GM12878 (cell line): Measurements from ENCODE around the gene SVOP. TPM values are rescaled to one million over a fixed set of nuclear protein-coding genes. Genes with fewer than 3 reads are reported as not detected.

ENCODE experiments used
- ATAC-seq: fragments of 200-7000 bp; cut with Tn5 transposase; 3 replicates; pipeline ENCODE4 v1.9.1; 2020; ENCODE audit warnings: mild to moderate bottlenecking, moderate library complexity
- BruUV-seq: library from RNA; stranded (reverse); fragments of 400-500 nt; replicated peaks from 2 replicates; lab custom pipeline; 2021; lab: Mats Ljungman, UMichigan
- CTCF ChIA-PET: fragments of 300-600 bp; sonication (Branson Sonifier 250); formaldehyde crosslinking; extraction: SDS; loops from one replicate; lab custom pipeline; 2021; ENCODE audit warnings: inconsistent platforms; lab: Yijun Ruan, JAX
- POLR2A ChIA-PET: fragments of 350-600 bp; formaldehyde crosslinking; extraction: SDS; loops from one replicate; lab custom pipeline; 2021; ENCODE audit warnings: inconsistent platforms; lab: Charles Lee
- RAD21 ChIA-PET: fragments of 300-600 bp; sonication (Branson Sonifier 250); formaldehyde crosslinking; loops from one replicate; lab custom pipeline; 2023; ENCODE audit warnings: antibody characterized with exemption; ENCODE audit not compliant: unreplicated experiment; lab: Charles Lee
- SMC1A ChIA-PET: fragments of 300-600 bp; sonication (Branson Sonifier 250); formaldehyde crosslinking; loops from one replicate; lab custom pipeline; 2023; ENCODE audit not compliant: unreplicated experiment, uncharacterized antibody; lab: Charles Lee
- DNase-seq: peaks from one replicate; pipeline ENCODE4 v3.0.0-alpha.2; 2011; ENCODE audit warnings: low read depth, low spot score
- FAIRE-seq: peaks from 3 replicates; lab custom pipeline; 2011; peaks lifted over from hg19 to GRCh38; lab: Jason Lieb, UNC
- H2AFZ ChIP-seq: 2 replicates; pipeline ENCODE4 v1.6.0; 2011; ENCODE audit warnings: low read depth, low read length, control low read depth; ENCODE audit not compliant: control insufficient read depth
- H3K27ac ChIP-seq: 2 replicates; pipeline ENCODE4 v1.5.1; 2011; ENCODE audit warnings: control low read depth; ENCODE audit not compliant: control insufficient read depth, insufficient read depth
- H3K27me3 ChIP-seq, 2 experiments: replicated peaks in 1 of 2; 2 replicates each; pipeline versions ENCODE4 v1.6.0 to v1.6.1; 2011; ENCODE audit warnings: low read length in 1 of 2; ENCODE audit not compliant: control insufficient read depth in 2 of 2, insufficient read depth in 2 of 2
- H3K36me3 ChIP-seq, 2 experiments: 2 replicates each; pipeline ENCODE4 v1.5.1; 2011; ENCODE audit warnings: low read length in 1 of 2; ENCODE audit not compliant: control insufficient read depth in 2 of 2, insufficient read depth in 2 of 2
- H3K4me1 ChIP-seq: 2 replicates; pipeline ENCODE4 v1.6.1; 2011; ENCODE audit warnings: mild to moderate bottlenecking, low read length, moderate library complexity, mixed read lengths; ENCODE audit not compliant: control insufficient read depth, insufficient read depth
- H3K4me2 ChIP-seq: 2 replicates; pipeline ENCODE4 v1.6.0; 2011; ENCODE audit warnings: control low read depth; ENCODE audit not compliant: control insufficient read depth, insufficient read depth
- H3K4me3 ChIP-seq: fragments of 200-600 bp; sonication (generic); 2 replicates; pipeline ENCODE4 v1.5.1; 2016
- H3K79me2 ChIP-seq: 2 replicates; pipeline ENCODE4 v1.6.0; 2011; ENCODE audit warnings: low read length; ENCODE audit not compliant: control insufficient read depth, insufficient read depth
- H3K9ac ChIP-seq: 2 replicates; pipeline ENCODE4 v1.8.0; 2011; ENCODE audit warnings: low read length, control low read depth, mixed read lengths; ENCODE audit not compliant: control insufficient read depth, insufficient read depth
- H3K9me3 ChIP-seq: replicated peaks from 3 replicates; pipeline ENCODE4 v1.5.1; 2011; ENCODE audit warnings: mild to moderate bottlenecking, low read length; ENCODE audit not compliant: control insufficient read depth, insufficient read depth
- H4K20me1 ChIP-seq: 2 replicates; pipeline ENCODE4 v1.6.0; 2011; ENCODE audit not compliant: control insufficient read depth, insufficient read depth
- BCL11A ChIP-seq: IDR thresholded peaks from 2 replicates; pipeline ENCODE4 v1.6.1; 2011; ENCODE audit warnings: low read depth, low read length
- CHD2 ChIP-seq: IDR thresholded peaks from 2 replicates; pipeline ENCODE4 v1.6.1; 2011; ENCODE audit warnings: low read depth, low read length, improper control_type of control experiment, borderline replicate concordance
- CHD4 ChIP-seq: fragments of 200-600 bp; sonication (generic); IDR thresholded peaks from 2 replicates; pipeline ENCODE4 v1.6.1; 2016; ENCODE audit warnings: mild to moderate bottlenecking
- DPF2 ChIP-seq: fragments of 450-650 bp; IDR thresholded peaks from 2 replicates; pipeline ENCODE4 v1.6.1; 2017; ENCODE audit warnings: mild to moderate bottlenecking
- EP300 ChIP-seq, 2 experiments: fragments of 150-350 bp in 1 of 2; IDR thresholded peaks; 2 replicates each; pipeline ENCODE4 v1.6.1; 2011 to 2012; ENCODE audit warnings: low read depth in 2 of 2, low read length in 2 of 2, borderline replicate concordance in 1 of 2, improper control_type of control experiment in 1 of 2, inconsistent platforms in 1 of 2; ENCODE audit not compliant: control insufficient read depth in 1 of 2
- HCFC1 ChIP-seq: fragments of 150-350 bp; IDR thresholded peaks from 2 replicates; pipeline ENCODE4 v1.6.1; 2014; ENCODE audit warnings: low read length
- IKZF2 ChIP-seq, 2 experiments: fragments of 450-650 bp; IDR thresholded peaks; 2 replicates each; pipeline ENCODE4 v1.6.1; 2017; ENCODE audit warnings: mild to moderate bottlenecking in 2 of 2, moderate library complexity in 2 of 2
- JUNB ChIP-seq: IDR thresholded peaks from 2 replicates; pipeline ENCODE4 v1.6.1; 2016; ENCODE audit warnings: antibody characterized with exemption, mild to moderate bottlenecking
- MTA2 ChIP-seq: fragments of 450-650 bp; IDR thresholded peaks from 2 replicates; pipeline ENCODE4 v1.6.1; 2016; ENCODE audit warnings: low read depth, mild to moderate bottlenecking, moderate library complexity
- POU2F2 ChIP-seq: IDR thresholded peaks from 3 replicates; pipeline ENCODE4 v1.6.1; 2011; ENCODE audit warnings: low read depth, mild to moderate bottlenecking, low read length, borderline replicate concordance
- SPI1 ChIP-seq: IDR thresholded peaks from 2 replicates; pipeline ENCODE4 v1.6.1; 2011; ENCODE audit warnings: low read depth, mild to moderate bottlenecking, low read length, moderate library complexity, borderline replicate concordance; ENCODE audit not compliant: insufficient read depth
- ZNF217 ChIP-seq: fragments of 450-650 bp; IDR thresholded peaks from 2 replicates; pipeline ENCODE4 v1.6.1; 2017; ENCODE audit warnings: antibody characterized with exemption, mild to moderate bottlenecking
- WGBS: methylation state at CpG from one replicate; pipeline ENCODE4 v1.1.6; 2016; ENCODE audit warnings: low lambda C conversion rate; ENCODE audit not compliant: insufficient replicate concordance, insufficient coverage; ENCODE audit errors: missing lambda C conversion rate; 5-methylcytosine and 5-hydroxymethylcytosine counted together
- in situ Hi-C: fragments of 300-500 bp; cut with MboI; formaldehyde crosslinking; loops from 9 replicates; pipeline ENCODE4 v1.14.3; 2018; ENCODE audit warnings: mixed read lengths
- intact Hi-C: fragments of 100-400 bp; cut with micrococcal nuclease; formaldehyde crosslinking; loops from one replicate; pipeline ENCODE4 v1.14.2; 2022; ENCODE audit not compliant: unreplicated experiment
- polyA plus RNA-seq, 11 experiments: library from polyadenylated mRNA; depleted of rRNA in 4 of 11; unstranded in 6 of 11; stranded (reverse) in 5 of 11; fragments of >200 nt; fragmentation: Nextera tagmentation in 4 of 11; fragmentation: Illumina TruSeq in 1 of 11; extraction: Ambion mirVana in 4 of 11; extraction: Trizol in 1 of 11; gene quantifications; 1 replicate in 1 of 11; 2 replicates in 10 of 11; pipeline versions ENCODE4 v1.2.1 to v1.2.3, GENCODE V29; 2011 to 2016; ENCODE audit warnings: inconsistent platforms in 2 of 11, missing spikeins in 2 of 11, low read depth in 1 of 11
- total RNA-seq, 4 experiments: library from RNA; depleted of rRNA in 3 of 4; stranded (reverse); fragments of >200 nt in 3 of 4; fragmentation: Illumina TruSeq in 1 of 4; extraction: Trizol in 1 of 4; gene quantifications; 2 replicates each; pipeline versions ENCODE4 v1.2.1 to v1.2.3, GENCODE V29; 2013 to 2021
- TF ChIP-seq, protein P1 (sequence below): IDR thresholded peaks from 2 replicates; pipeline ENCODE4 v1.6.1; 2011; ENCODE audit warnings: borderline replicate concordance, low read depth, mild to moderate bottlenecking, moderate library complexity, low read length; ENCODE audit not compliant: insufficient read depth, poor library complexity, severe bottlenecking
- TF ChIP-seq, protein P2 (sequence below): fragments of 450-650 bp; IDR thresholded peaks from 2 replicates; pipeline ENCODE4 v1.6.1; 2018; ENCODE audit warnings: mild to moderate bottlenecking, low read depth, moderate library complexity; ENCODE audit not compliant: partially characterized antibody
- TF ChIP-seq, protein P3 (sequence below): fragments of 450-650 bp; IDR thresholded peaks from 2 replicates; pipeline ENCODE4 v1.6.1; 2017; ENCODE audit warnings: mild to moderate bottlenecking, moderate library complexity

The SVOP gene
- total and polyA plus RNA-seq, 10 of the 15 experiments (the other 5 are each of a cell fraction or from before 2014, with no cell fraction given), result under 0.01 TPM; not detected in 9

DNA sequence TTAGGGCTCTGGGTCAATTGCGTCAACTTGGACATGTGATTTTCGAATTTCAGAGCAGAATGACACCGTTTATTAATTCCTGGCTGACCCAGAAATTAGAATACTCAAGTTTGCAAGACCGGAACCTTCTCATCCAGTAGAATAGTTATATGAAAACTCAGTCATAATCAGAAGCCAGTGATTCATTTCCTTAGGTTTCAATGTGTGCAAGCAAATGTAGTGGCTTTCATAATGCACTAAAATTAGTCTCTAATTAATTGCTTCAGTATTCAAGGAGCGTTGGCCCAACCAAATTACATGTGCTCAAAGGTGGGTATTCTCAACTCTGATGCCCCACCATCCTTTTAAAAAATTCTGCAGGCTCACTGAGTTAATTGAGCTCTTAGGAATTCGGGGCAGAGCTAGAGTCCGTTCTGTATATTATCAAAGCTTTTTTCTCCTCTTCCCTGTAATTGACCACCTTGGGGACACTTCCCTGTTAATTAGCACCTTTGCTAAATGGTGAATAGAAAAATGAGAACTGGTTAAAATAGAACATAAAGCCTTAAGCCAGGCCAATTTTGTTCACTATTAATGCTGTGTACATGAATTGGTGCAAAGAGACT is 85.6 kb downstream of the SVOP start:
- no peaks in the 10 kb centered on the region; a peak in 2 of 4 replicates for H3K27me3 ChIP-seq
- RAD21 ChIA-PET, result interaction anchor here (0.5 kb wide), 1 partner anchor 39 kb away, joined by 4 read pairs; no protein-coding TSS in a partner anchor
- peak; percentile 71 for ATAC-seq
- H3K4me1 ChIP-seq, result peaks cover 22% of the 10 kb centered on the region
- no peaks in the 10 kb centered on the region for H3K79me2 ChIP-seq
- H3K9me3 ChIP-seq, result no peaks in the 10 kb centered on the region; the same call in 2 of the 3 replicates
- no peaks in the 10 kb centered on the region for H3K36me3 ChIP-seq
- in situ Hi-C loops, result no loop called here
- POLR2A ChIA-PET, result no interaction called here
- H2AFZ ChIP-seq, result no peak overlapping the region
- H3K4me3 ChIP-seq, result peak overlapping the region; percentile 22; the same call in 1 of the 2 replicates
- SMC1A ChIA-PET, result interaction anchor here (0.7 kb wide), 1 partner anchor 29 kb away, joined by 3 read pairs; no protein-coding TSS in a partner anchor
- CTCF ChIA-PET, result interaction anchor here (2.5 kb wide), 1 partner anchor 15 kb away, joined by 7 read pairs; no protein-coding TSS in a partner anchor
- DNase-seq, result peak; percentile 33
- BruUV-seq, result no TSS peak
- FAIRE-seq, result no peak
- WGBS, result under 1% methylated on average over 7 of the region's 7 CpGs
- no peaks in the 10 kb centered on the region for H4K20me1 ChIP-seq
- no peak overlapping the region for H3K9ac ChIP-seq
- H3K4me2 ChIP-seq, result peak overlapping the region; percentile 30
- no peak overlapping the region for H3K27ac ChIP-seq
- intact Hi-C loops, result no loop called here
- no peak for TF ChIP-seq SPI1
- no peak for TF ChIP-seq CHD2
- TF ChIP-seq MTA2, result peak; percentile 83
- TF ChIP-seq, protein P1, sequence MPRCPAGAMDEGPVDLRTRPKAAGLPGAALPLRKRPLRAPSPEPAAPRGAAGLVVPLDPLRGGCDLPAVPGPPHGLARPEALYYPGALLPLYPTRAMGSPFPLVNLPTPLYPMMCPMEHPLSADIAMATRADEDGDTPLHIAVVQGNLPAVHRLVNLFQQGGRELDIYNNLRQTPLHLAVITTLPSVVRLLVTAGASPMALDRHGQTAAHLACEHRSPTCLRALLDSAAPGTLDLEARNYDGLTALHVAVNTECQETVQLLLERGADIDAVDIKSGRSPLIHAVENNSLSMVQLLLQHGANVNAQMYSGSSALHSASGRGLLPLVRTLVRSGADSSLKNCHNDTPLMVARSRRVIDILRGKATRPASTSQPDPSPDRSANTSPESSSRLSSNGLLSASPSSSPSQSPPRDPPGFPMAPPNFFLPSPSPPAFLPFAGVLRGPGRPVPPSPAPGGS, result no peak
- TF ChIP-seq ZNF217, result peak; percentile 91
- TF ChIP-seq, protein P2, sequence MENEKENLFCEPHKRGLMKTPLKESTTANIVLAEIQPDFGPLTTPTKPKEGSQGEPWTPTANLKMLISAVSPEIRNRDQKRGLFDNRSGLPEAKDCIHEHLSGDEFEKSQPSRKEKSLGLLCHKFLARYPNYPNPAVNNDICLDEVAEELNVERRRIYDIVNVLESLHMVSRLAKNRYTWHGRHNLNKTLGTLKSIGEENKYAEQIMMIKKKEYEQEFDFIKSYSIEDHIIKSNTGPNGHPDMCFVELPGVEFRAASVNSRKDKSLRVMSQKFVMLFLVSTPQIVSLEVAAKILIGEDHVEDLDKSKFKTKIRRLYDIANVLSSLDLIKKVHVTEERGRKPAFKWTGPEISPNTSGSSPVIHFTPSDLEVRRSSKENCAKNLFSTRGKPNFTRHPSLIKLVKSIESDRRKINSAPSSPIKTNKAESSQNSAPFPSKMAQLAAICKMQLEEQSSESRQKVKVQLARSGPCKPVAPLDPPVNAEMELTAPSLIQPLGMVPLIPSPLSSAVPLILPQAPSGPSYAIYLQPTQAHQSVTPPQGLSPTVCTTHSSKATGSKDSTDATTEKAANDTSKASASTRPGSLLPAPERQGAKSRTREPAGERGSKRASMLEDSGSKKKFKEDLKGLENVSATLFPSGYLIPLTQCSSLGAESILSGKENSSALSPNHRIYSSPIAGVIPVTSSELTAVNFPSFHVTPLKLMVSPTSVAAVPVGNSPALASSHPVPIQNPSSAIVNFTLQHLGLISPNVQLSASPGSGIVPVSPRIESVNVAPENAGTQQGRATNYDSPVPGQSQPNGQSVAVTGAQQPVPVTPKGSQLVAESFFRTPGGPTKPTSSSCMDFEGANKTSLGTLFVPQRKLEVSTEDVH, result no peak
- TF ChIP-seq, protein P3, sequence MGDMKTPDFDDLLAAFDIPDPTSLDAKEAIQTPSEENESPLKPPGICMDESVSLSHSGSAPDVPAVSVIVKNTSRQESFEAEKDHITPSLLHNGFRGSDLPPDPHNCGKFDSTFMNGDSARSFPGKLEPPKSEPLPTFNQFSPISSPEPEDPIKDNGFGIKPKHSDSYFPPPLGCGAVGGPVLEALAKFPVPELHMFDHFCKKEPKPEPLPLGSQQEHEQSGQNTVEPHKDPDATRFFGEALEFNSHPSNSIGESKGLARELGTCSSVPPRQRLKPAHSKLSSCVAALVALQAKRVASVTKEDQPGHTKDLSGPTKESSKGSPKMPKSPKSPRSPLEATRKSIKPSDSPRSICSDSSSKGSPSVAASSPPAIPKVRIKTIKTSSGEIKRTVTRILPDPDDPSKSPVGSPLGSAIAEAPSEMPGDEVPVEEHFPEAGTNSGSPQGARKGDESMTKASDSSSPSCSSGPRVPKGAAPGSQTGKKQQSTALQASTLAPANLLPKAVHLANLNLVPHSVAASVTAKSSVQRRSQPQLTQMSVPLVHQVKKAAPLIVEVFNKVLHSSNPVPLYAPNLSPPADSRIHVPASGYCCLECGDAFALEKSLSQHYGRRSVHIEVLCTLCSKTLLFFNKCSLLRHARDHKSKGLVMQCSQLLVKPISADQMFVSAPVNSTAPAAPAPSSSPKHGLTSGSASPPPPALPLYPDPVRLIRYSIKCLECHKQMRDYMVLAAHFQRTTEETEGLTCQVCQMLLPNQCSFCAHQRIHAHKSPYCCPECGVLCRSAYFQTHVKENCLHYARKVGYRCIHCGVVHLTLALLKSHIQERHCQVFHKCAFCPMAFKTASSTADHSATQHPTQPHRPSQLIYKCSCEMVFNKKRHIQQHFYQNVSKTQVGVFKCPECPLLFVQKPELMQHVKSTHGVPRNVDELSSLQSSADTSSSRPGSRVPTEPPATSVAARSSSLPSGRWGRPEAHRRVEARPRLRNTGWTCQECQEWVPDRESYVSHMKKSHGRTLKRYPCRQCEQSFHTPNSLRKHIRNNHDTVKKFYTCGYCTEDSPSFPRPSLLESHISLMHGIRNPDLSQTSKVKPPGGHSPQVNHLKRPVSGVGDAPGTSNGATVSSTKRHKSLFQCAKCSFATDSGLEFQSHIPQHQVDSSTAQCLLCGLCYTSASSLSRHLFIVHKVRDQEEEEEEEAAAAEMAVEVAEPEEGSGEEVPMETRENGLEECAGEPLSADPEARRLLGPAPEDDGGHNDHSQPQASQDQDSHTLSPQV, result no peak
- TF ChIP-seq HCFC1, result no peak
- TF ChIP-seq JUNB, result peak; percentile 85
- peak; percentile 88; the same call in 2 of the 3 replicates for TF ChIP-seq POU2F2
- TF ChIP-seq CHD4, result no peak
- 0 out of 2 replicates have a peak, but pooled peaks have one; percentile 29 for TF ChIP-seq DPF2
- peak; percentile 78 for TF ChIP-seq BCL11A
- 0 out of 4 replicates have a peak, but pooled peaks of 1 of the 2 experiments have one; percentile 34 for TF ChIP-seq EP300 (IDR thresholded peaks at IDR 0.05; ENCODE audit: borderline replicate concordance in 1 of 2, control insufficient read depth in 1 of 2, low read depth in 2 of 2, low read length in 2 of 2)
- no peak for TF ChIP-seq IKZF2 (IDR thresholded peaks at IDR 0.05)
